Central memory CD4-positive, alpha-beta T cell (primary cell): ENCODE measurements around the gene MMP10.

ENCODE experiments used
- DNase-seq: peaks from one replicate; pipeline ENCODE4 v3.0.0; 2022

Gene MMP10

DNA sequence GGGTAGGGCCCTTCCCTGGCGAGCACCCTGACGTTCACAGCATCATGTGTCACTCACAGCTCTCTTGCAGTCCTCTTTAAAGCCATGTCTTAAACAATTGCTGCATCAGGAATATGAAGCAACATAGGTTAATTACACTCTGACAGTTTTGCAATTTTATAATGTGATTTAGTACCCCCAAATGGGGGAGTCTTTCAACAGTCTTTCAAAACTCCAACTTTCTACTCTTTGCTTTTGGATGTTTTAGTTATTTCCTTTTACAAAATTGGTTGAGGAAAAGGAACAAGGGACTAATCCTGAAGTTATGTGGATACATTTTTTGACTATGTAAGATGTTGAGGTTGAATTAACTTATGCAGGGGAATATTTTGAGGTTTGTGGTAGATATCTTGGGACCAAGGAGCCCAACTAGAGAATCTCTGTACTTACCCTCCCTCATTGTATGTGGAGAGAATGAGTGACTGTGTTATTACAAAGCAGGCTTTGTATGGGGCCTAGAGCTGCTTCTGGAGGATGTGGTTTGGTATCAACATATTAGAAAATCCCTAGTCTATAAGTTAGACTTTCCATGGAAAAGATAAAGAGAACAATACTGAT, 55.4 kb downstream of the MMP10 start, which contains the start of gene MMP8:
Gene MMP8 (minus strand): TSS at position 51 of the 597 bp plus-strand sequence. CDS start 99 bp downstream, outside the sequence.
- no peak for DNase-seq

GRCh38 chr11:102722821-102723220, 57.6 kb downstream of the MMP10 start:
- no peak for DNase-seq
